H1 (cell line): Measurements from ENCODE around the gene CCDC63. TPM values are rescaled to one million over a fixed set of nuclear protein-coding genes. Genes with fewer than 3 reads are reported as not detected.

Experiments
- CTCF ChIA-PET: fragments of 300-600 bp; sonication (Branson Sonifier 250); formaldehyde crosslinking; loops from one replicate; lab custom pipeline; 2021; ENCODE audit not compliant: partially characterized antibody; lab: Charles Lee
- POLR2A ChIA-PET: fragments of 300-600 bp; sonication (Branson Sonifier 250); formaldehyde crosslinking; loops from one replicate; lab custom pipeline; 2021; ENCODE audit warnings: inconsistent platforms; ENCODE audit not compliant: partially characterized antibody; lab: Charles Lee
- DNase-seq, 2 experiments: peaks; one replicate each; pipeline versions ENCODE4 v3.0.0 to v3.0.0-alpha.2; 2010 to 2022; ENCODE audit warnings: low spot score in 2 of 2, low read depth in 1 of 2, mixed read lengths in 1 of 2
- FAIRE-seq: peaks from 2 replicates; lab custom pipeline; 2011; peaks lifted over from hg19 to GRCh38; lab: Jason Lieb, UNC
- H2AFZ ChIP-seq: 2 replicates; pipeline ENCODE4 v1.8.1; 2012; ENCODE audit warnings: low read length, inconsistent platforms
- H2AK5ac ChIP-seq: 2 replicates; pipeline ENCODE4 v1.6.1; 2013; ENCODE audit warnings: low read depth, low read length
- H2BK120ac ChIP-seq: replicated peaks from 2 replicates; pipeline ENCODE3; 2013; ENCODE audit warnings: low read depth, low read length, inconsistent platforms
- H2BK12ac ChIP-seq: 2 replicates; pipeline ENCODE4 v1.6.1; 2013; ENCODE audit warnings: low read depth, low read length
- H2BK15ac ChIP-seq: 2 replicates; pipeline ENCODE4 v1.6.1; 2013; ENCODE audit warnings: low read length
- H2BK20ac ChIP-seq: 2 replicates; pipeline ENCODE4 v1.6.1; 2013; ENCODE audit warnings: low read length
- H2BK5ac ChIP-seq: 2 replicates; pipeline ENCODE4 v1.6.1; 2013; ENCODE audit warnings: low read depth, low read length
- H3K14ac ChIP-seq: 2 replicates; pipeline ENCODE4 v1.6.1; 2013; ENCODE audit warnings: inconsistent platforms; ENCODE audit not compliant: insufficient read length
- H3K18ac ChIP-seq: 2 replicates; pipeline ENCODE4 v1.6.1; 2013; ENCODE audit warnings: low read length; ENCODE audit errors: extremely low read depth
- H3K23ac ChIP-seq: 2 replicates; pipeline ENCODE4 v1.6.1; 2013; ENCODE audit warnings: inconsistent platforms; ENCODE audit not compliant: insufficient read length
- H3K23me2 ChIP-seq: 2 replicates; pipeline ENCODE4 v1.6.1; 2013; ENCODE audit warnings: low read depth, low read length
- H3K27ac ChIP-seq: 2 replicates; pipeline ENCODE4 v1.6.1; 2011; ENCODE audit warnings: low read depth, low read length, inconsistent platforms
- H3K27me3 ChIP-seq, 4 experiments: replicated peaks in 1 of 4; 1 replicate in 1 of 4; 2 replicates in 3 of 4; pipeline versions ENCODE4 v1.6.1 to v1.8.1; 2011 to 2013; ENCODE audit warnings: low read length in 3 of 4, mild to moderate bottlenecking in 3 of 4, inconsistent platforms in 2 of 4, mixed read lengths in 2 of 4, moderate library complexity in 1 of 4; ENCODE audit not compliant: control insufficient read depth in 3 of 4, insufficient read depth in 3 of 4; ENCODE audit errors: extremely low read depth in 1 of 4
- H3K36me3 ChIP-seq, 4 experiments: 2 replicates each; pipeline versions ENCODE4 v1.6.1 to v1.8.1; 2011 to 2013; ENCODE audit warnings: mild to moderate bottlenecking in 4 of 4, low read length in 3 of 4, moderate library complexity in 2 of 4, control low read depth in 1 of 4, inconsistent platforms in 1 of 4; ENCODE audit not compliant: insufficient read depth in 4 of 4, control insufficient read depth in 2 of 4
- H3K4ac ChIP-seq: replicated peaks from 2 replicates; pipeline ENCODE3; 2013; ENCODE audit warnings: low read length, low read depth, mixed read lengths, inconsistent platforms; ENCODE audit not compliant: insufficient read length
- H3K4me1 ChIP-seq, 4 experiments: replicated peaks in 1 of 4; 1 replicate in 1 of 4; 2 replicates in 3 of 4; pipeline versions ENCODE4 v1.6.1 to v1.8.1; 2011 to 2013; ENCODE audit warnings: low read length in 3 of 4, inconsistent platforms in 2 of 4, mixed read lengths in 1 of 4; ENCODE audit not compliant: insufficient read depth in 4 of 4, control insufficient read depth in 3 of 4
- H3K4me2 ChIP-seq, 2 experiments: 2 replicates each; pipeline versions ENCODE4 v1.6.1 to v1.8.1; 2011 to 2013; ENCODE audit warnings: low read depth in 2 of 2, low read length in 2 of 2, control low read depth in 1 of 2, inconsistent platforms in 1 of 2, mild to moderate bottlenecking in 1 of 2; ENCODE audit not compliant: insufficient read depth in 1 of 2
- H3K4me3 ChIP-seq, 4 experiments: fragments of 200-600, 300-600 bp in 1 of 4; sonication (generic), shearing (Covaris generic), sonication (Bioruptor Twin) in 1 of 4; 2 replicates each; pipeline versions ENCODE4 v1.5.1 to v1.8.1; 2011 to 2016; ENCODE audit warnings: low read length in 4 of 4, low read depth in 3 of 4, control low read depth in 2 of 4, inconsistent platforms in 2 of 4, mild to moderate bottlenecking in 2 of 4, mixed read lengths in 1 of 4, moderate library complexity in 1 of 4; ENCODE audit not compliant: insufficient read depth in 2 of 4; ENCODE audit errors: extremely low read depth in 1 of 4
- H3K56ac ChIP-seq: replicated peaks from 2 replicates; pipeline ENCODE3; 2013; ENCODE audit warnings: low read depth, mild to moderate bottlenecking, mixed read lengths, low read length, inconsistent platforms; ENCODE audit not compliant: insufficient read length
- H3K79me1 ChIP-seq: 2 replicates; pipeline ENCODE4 v1.6.1; 2013; ENCODE audit warnings: low read depth, low read length, control low read depth
- H3K79me2 ChIP-seq, 2 experiments: 2 replicates each; pipeline versions ENCODE4 v1.6.1 to v1.8.1; 2012 to 2013; ENCODE audit warnings: low read length in 2 of 2, mild to moderate bottlenecking in 2 of 2, inconsistent platforms in 1 of 2; ENCODE audit not compliant: insufficient read depth in 2 of 2, control insufficient read depth in 1 of 2
- H3K9ac ChIP-seq, 4 experiments: replicated peaks in 1 of 4; 1 replicate in 1 of 4; 2 replicates in 3 of 4; pipeline versions ENCODE4 v1.6.1 to v1.8.1; 2011 to 2013; ENCODE audit warnings: low read depth in 3 of 4, low read length in 3 of 4, control low read depth in 2 of 4, mild to moderate bottlenecking in 2 of 4, moderate library complexity in 2 of 4, inconsistent platforms in 1 of 4; ENCODE audit errors: extremely low read depth in 1 of 4
- H3K9me3 ChIP-seq, 2 experiments: 2 replicates each; pipeline versions ENCODE4 v1.6.1 to v1.8.1; 2012 to 2013; ENCODE audit warnings: mild to moderate bottlenecking in 2 of 2, moderate library complexity in 2 of 2, control low read depth in 1 of 2, inconsistent platforms in 1 of 2, low read depth in 1 of 2, low read length in 1 of 2, mixed read lengths in 1 of 2; ENCODE audit not compliant: insufficient read depth in 2 of 2
- H4K20me1 ChIP-seq, 2 experiments: replicated peaks in 1 of 2; 2 replicates each; pipeline versions ENCODE3 to v1.8.1; 2011 to 2013; ENCODE audit warnings: inconsistent platforms in 2 of 2, low read length in 2 of 2, mild to moderate bottlenecking in 1 of 2; ENCODE audit not compliant: insufficient read depth in 2 of 2, control insufficient read depth in 1 of 2
- H4K5ac ChIP-seq: 2 replicates; pipeline ENCODE4 v1.6.1; 2013; ENCODE audit warnings: low read length, low read depth, mixed read lengths, inconsistent platforms; ENCODE audit not compliant: insufficient read length
- H4K8ac ChIP-seq: 2 replicates; pipeline ENCODE4 v1.8.0; 2013; ENCODE audit warnings: mild to moderate bottlenecking, moderate library complexity, low read length, inconsistent platforms; ENCODE audit not compliant: insufficient read depth; ENCODE audit errors: extremely low read depth
- H4K91ac ChIP-seq: replicated peaks from 2 replicates; pipeline ENCODE3; 2013; ENCODE audit warnings: low read length, mixed read lengths, inconsistent platforms; ENCODE audit not compliant: insufficient read length
- CEBPB ChIP-seq: IDR thresholded peaks from 2 replicates; pipeline ENCODE4 v1.6.1; 2012; ENCODE audit warnings: low read depth, low read length
- CHD2 ChIP-seq: IDR thresholded peaks from 2 replicates; pipeline ENCODE4 v1.6.1; 2012; ENCODE audit warnings: low read length, improper control_type of control experiment
- CTBP2 ChIP-seq: IDR thresholded peaks from 2 replicates; pipeline ENCODE4 v1.7.0; 2011; ENCODE audit warnings: borderline replicate concordance, mild to moderate bottlenecking, moderate library complexity, mixed read lengths, low read length; ENCODE audit not compliant: insufficient read depth, insufficient read length
- TAF1 ChIP-seq: IDR thresholded peaks from 2 replicates; pipeline ENCODE4 v1.6.1; 2011; ENCODE audit warnings: mild to moderate bottlenecking, low read depth, low read length
- WGBS, 2 experiments: shearing (Covaris generic) in 1 of 2; methylation state at CpG; one replicate each; pipeline versions ENCODE4 v1.1.6 to v1.1.7; 2013 to 2015; ENCODE audit warnings: low lambda C conversion rate in 2 of 2, mixed read lengths in 2 of 2, inconsistent platforms in 1 of 2, low coverage in 1 of 2, missing lambda C conversion rate in 1 of 2; ENCODE audit not compliant: insufficient replicate concordance in 2 of 2, insufficient coverage in 1 of 2, insufficient read length in 1 of 2; ENCODE audit errors: extremely low coverage in 1 of 2, missing lambda C conversion rate in 1 of 2; 5-methylcytosine and 5-hydroxymethylcytosine counted together
- polyA plus RNA-seq, 7 experiments: library from polyadenylated mRNA; depleted of rRNA in 3 of 7; stranded (reverse) in 5 of 7; unstranded in 2 of 7; fragments of >200 nt in 5 of 7; fragments of 200-250 nt in 2 of 7; gene quantifications; 1 replicate in 5 of 7; 2 replicates in 1 of 7; 4 replicates in 1 of 7; pipeline versions ENCODE4 v1.2.1 to v1.2.3, GENCODE V29; 2011 to 2013; ENCODE audit warnings: missing spikeins in 2 of 7, mixed read lengths in 2 of 7
- total RNA-seq: library from RNA; stranded (reverse); fragmentation: NEBNext Ultra II Directional; extraction: Animal tissue kit (Norgen Biotek cat#: 25700); gene quantifications from 2 replicates; pipeline ENCODE4 v1.2.1, GENCODE V29; 2021

Gene CCDC63
- total and polyA plus RNA-seq, 2 of the 8 experiments (the other 6 are each of a cell fraction or from before 2014, with no cell fraction given) = 0.42 to 0.93 TPM

DNA sequence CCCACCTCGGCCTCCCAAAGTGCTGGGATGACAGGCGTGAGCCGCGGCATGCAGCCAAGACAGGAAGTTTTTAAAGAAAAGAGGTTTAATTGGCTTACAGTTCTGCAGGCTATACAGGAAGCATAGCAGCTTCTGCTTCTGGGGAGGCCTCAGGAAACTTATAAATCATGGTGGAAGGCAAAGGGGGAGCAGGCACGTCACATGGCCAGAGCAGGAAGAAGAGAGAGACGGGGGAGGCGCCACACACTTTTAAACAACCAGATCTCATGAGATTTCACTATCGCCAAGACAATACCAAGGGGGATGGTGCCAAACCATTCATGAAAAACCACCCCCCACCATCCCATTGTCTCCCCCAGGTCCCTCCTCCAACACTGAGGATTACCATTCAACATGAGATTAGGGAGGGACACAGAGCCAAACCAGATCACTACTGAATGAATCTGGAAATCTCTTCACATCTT is 14.1 kb downstream of the CCDC63 start:
- Histone ChIP-seq H3K27ac (peak overlapping the region; percentile 50; the same call in 1 of the 2 replicates), H2BK120ac (no peak overlapping the region)
- TF ChIP-seq CTBP2 = no peak
- peak; percentile 47; the same call in 1 of the 2 replicates for TF ChIP-seq CHD2
- TF ChIP-seq TAF1 = 0 out of 2 replicates have a peak, but pooled peaks have one; percentile 15
- no peak for TF ChIP-seq CEBPB
- TF ChIP-seq, all 59 proteins: peak for 2
- WGBS, 2 experiments = 87% methylated on average over 8 of the region's 8 CpGs; no CpG with 5 or more reads in 1 of the 2 experiments
- Histone ChIP-seq H3K9me3 (no peaks in the 10 kb centered on the region), H3K36me3 (no peaks in the 10 kb centered on the region), H3K4me3 (no peak overlapping the region), H3K56ac (no peak overlapping the region), H4K8ac (no peak overlapping the region), H4K20me1 (no peaks in the 10 kb centered on the region), H3K79me2 (no peaks in the 10 kb centered on the region), H4K5ac (no peak overlapping the region), H3K23ac (no peak overlapping the region), H2BK12ac (peak overlapping the region; percentile 75; the same call in 1 of the 2 replicates), H3K27me3 (no peaks in the 10 kb centered on the region), H2BK15ac (no peak overlapping the region), H2BK5ac (0 out of 2 replicates have a peak overlapping the region, but pooled peaks have one; percentile 52), H3K18ac (no peak overlapping the region; the same call in 1 of the 2 replicates), H3K4me2 (peak overlapping the region in 1 of 2 experiments; percentile 44; a peak in 1 of 4 replicates), H2BK20ac (peak overlapping the region; percentile 80; the same call in 1 of the 2 replicates), H3K23me2 (no peaks in the 10 kb centered on the region), H3K14ac (no peak overlapping the region), H2AK5ac (no peak overlapping the region), H4K91ac (no peak overlapping the region), H3K4ac (no peak overlapping the region), H3K9ac (no peak overlapping the region), H3K79me1 (no peaks in the 10 kb centered on the region), H3K4me1 (peaks cover 0 to 23% (median 5%) of the 10 kb centered on the region in 4 experiments; a peak in 5 of 7 replicates), H2AFZ (no peak overlapping the region)
- ChIA-PET CTCF (interaction anchor here (0.7 to 3.2 kb wide), 7 partner anchors 14 to 1086 kb away, joined by 3 to 19 read pairs (median 5); partner anchors contain the start of gene CCDC63), POLR2A (no interaction called here)
- FAIRE-seq (no peak), DNase-seq (no peak)
